Stimulated activated CD8-positive, alpha-beta memory T cell treated with anti-CD3 and anti-CD28 coated beads, Interleukin-15, amount 100 ng/mL, for 1 hour (primary cell): ENCODE measurements around the gene ASF1B.

ENCODE experiments used
- DNase-seq: peaks from one replicate; pipeline ENCODE4 v3.0.0-alpha.2; 2020; ENCODE audit warnings: low read depth

Gene ASF1B

DNA sequence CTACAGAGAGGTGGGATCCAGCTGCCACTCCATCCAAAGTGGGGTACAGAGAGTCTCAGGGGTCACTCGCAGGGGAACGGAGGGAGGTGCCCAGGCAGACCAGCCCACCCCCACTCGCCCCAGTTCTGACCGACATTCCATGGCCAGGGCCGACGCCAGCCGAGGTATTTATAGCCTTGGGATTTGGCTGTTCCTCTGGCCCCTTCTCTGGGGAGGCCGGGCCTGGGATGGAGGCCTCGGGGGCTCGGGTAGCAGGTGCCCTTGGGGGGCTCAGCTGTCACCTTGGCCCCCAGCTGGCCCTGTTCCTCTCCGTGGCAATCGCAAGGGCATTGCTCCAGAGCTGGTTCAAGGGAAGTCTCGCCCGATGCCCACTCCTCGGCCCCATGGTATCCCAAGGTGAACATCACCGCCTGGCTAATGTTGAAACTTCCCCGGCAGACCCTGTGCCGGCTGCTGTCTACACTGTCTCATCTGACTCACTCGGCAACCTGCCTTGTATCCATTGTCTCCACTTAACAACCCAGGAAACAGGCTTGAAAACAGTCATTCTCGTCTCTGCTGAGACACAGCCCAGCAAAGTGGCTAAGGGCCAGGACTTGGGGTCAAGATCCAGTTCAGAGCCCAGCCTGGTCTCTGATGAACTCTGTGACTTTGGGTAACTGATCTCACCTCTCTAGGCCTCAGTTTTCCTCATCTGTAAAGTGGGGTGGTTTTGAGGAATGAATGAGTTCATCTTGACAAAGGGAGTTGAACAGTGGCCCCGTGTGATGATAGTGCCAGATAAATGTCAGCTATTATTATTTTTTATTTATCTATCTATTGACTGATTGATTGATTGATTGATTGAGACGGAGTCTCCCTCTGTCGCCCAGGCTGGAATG is 28.6 kb downstream of the ASF1B start:
- no peak for DNase-seq

DNA sequence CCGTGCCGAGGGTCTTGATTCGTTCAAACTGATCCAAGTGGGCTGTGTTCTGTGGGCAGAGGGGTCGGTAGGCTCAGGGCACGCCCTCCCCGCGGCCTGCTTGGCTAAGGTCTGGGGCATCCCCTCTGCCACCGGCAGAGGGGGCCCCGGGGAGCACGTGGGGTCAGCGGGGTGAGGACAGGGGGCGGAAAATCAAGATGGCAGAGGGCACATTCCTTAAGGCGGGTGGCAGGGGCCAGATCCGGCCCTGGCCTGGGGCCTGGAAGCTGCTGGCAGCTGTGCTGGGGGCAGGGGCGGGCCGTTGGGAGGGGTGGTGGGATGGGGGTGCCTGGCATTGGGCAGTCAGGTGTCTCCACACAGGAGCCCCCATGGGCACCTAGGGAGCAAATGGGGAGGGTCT is 29.5 kb downstream of the ASF1B start:
- no peak for DNase-seq

DNA sequence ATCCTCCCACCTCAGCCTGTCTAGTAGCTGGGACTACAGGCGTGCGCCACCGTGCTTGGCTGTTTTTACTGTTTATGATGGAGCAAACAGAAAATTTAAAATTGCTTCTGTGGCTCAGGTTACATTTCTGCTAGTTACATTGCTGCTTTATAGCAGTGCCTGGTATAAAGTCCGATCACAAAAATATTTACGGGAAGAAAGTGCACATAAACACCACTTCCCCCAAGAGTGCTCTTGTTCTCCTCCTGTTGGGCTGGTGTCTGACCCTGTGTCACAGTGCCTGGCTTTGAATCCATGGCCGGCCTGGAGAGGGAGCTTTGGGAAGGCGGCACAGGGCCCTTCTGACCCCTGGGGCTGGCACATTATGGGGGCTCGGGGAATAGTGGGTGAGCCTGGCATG is 30.7 kb downstream of the ASF1B start:
- no peak for DNase-seq

DNA sequence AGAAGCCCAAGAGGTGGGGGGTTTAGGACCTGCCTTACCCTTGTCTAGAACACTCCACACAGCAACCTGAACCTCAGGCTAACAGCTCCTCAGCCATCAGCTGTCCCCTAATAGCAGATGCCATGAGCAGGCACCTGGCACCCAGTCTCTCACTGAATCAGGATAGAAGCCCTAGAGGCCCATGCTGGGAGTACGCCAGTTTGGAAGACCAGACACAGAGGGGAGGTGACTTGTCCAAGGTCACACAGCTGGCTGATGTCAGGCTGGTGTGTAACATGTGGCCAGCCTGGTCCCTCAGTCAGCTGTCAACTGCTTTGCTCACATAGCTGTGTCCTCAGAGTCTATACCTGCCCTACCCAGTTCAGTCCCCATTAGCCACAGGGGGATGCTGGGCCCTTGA is 33.1 kb downstream of the ASF1B start:
- DNase-seq: no peak

DNA sequence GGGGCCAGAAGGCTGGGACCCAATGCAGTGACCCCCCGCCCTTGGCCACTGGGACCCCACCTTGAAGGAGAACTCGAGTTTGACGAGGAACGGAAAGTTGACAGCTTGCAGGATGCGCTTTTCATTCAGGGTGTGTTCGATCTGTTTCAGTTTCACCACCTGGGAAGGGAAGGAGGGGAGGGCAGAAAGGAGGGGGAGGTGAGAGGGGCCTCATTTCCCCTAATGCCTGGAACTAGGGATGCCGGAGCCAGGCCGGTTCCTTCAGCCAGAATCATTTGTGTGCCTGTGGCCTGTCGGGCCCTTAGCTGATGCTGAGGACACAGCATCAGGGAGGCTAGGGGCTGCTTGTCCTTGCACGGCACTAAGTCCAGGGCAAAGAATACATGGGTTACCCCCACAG is 33.6 kb downstream of the ASF1B start:
- no peak for DNase-seq

DNA sequence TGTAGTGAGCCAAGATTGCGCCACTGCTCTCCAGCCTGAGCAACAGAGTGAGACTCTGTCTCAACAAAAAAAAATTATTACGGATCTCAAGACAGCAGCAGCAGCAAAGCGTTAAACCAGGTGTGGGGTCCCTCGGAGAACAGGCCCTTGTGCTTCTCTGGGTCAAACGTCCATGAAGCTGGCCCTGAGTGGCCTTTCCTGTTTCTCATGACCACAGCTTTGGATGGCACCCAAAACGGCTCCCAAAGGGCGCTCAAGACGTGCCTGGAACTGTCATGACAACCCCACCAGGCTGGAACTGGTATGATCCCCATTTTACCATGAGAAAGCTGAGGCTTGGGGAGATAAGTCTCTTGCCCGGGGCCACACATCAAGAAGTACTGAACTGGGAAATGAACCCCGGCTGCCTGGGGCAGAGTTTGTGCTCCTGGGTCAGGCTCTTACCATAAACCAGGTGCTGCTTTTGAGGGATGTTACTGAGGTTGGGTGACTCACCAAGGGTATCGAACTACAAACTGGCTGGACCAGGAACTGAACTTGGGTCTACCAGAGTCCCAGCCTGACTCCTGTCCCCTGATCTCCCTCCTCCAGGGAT is 34.2 kb downstream of the ASF1B start:
- DNase-seq: no peak

DNA sequence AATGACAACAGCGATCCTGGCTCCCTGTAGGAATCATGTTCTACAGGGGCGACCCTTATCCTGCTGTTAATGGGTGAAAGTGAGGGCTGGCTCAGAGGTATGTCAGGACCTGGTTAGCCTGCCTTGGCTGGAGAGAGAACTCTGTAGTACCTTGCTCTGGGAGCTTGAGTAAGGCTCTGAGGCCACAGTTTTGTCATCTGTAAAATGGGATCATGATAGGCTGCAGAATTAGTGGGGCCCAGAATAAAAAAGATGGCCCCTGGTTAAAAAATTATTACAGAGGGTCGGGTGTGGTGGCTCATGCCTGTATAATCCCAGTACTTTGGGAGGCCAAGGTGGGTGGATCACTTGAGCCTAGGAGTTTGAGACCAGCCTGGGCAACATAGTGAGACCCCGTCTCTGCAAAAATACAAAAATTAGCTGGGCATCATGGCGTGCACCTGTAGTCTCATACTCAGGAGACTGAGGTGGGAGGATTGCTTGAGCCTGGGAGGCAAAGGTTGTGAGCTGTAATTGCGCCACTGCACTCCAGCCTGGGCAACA is 35.3 kb downstream of the ASF1B start:
- DNase-seq: no peak

DNA sequence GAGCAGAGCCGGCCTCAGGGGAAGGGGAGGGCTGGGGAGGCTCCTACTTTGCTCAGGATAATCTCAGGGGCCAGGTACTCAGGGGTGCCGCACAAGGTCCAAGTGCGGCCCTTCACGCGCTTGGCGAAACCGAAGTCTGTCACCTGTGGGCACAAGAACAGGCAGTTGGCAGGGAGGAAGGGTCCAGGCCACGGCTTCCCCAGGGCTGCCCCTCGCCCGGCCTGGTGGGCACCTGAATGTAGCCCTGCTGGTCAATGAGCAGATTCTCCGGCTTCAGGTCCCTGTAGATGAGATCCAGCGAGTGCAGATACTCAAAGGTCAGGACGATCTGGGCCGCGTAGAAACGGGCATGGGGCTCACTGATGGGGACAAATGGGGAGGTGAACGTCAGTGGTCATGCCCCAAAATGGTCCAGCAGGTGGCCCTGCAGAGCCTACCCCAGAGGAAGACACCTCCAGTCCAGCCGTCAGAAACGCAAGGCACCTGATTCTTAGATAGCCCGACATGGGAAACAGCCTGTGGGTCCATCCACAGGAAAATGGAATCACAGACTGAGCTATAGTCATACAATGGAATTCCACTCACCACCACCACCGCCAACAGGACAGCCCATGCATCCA is 38.7 kb downstream of the ASF1B start:
- no peak for DNase-seq

DNA sequence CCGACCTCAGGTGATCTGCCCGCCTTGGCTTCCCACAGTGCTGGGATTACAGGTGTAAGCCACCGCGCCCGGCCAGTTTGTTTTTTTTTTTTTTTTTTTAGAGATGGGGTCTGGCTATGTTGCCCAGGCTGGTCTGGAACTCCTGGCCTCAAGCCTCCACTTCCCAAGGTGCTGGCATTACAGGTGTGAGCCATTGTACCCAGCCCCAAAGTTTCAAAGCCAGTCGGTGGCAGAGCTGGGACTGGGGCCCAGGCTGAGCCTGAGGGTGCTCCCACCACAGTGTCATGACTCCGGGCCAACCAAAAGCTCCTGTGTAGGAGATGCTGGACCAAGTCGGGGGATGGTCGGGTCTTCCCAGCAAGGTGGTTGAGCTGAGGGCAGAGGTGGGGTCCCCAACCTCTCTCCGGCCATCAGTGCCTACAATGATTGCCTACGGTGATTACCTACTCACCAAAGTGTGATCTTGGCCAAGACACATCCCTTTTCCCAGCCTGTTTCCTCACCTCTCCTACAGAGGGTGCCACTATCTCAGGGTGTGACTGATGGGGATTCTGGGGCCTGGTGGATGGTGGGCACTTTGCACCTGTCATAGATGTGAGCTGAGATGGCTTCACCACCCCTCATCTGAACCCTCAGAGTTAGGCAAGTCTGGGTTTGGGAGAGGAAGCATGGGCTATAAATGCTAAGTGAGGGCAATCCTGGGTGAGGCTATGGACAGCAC is 40.0 kb downstream of the ASF1B start:
- DNase-seq: no peak

DNA sequence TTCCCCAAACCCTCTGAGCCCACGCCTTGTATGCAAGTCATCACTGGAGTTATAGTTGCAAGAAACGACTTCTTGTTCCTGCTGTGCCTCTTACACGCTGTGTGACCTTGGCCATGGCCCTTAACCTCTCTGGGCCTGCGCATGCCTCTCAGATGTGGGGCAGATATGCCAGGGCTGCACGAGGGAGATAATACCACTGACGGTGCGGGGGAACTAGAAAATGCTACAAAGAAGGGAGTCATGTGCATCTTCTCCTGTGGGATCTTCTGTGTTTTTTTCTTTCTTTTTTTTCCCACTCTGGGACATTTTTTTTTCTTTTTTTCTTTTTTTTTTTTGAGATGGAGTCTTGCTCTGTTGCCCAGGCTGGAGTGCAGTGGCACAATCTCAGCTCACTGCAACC is 41.5 kb downstream of the ASF1B start:
- no peak for DNase-seq

DNA sequence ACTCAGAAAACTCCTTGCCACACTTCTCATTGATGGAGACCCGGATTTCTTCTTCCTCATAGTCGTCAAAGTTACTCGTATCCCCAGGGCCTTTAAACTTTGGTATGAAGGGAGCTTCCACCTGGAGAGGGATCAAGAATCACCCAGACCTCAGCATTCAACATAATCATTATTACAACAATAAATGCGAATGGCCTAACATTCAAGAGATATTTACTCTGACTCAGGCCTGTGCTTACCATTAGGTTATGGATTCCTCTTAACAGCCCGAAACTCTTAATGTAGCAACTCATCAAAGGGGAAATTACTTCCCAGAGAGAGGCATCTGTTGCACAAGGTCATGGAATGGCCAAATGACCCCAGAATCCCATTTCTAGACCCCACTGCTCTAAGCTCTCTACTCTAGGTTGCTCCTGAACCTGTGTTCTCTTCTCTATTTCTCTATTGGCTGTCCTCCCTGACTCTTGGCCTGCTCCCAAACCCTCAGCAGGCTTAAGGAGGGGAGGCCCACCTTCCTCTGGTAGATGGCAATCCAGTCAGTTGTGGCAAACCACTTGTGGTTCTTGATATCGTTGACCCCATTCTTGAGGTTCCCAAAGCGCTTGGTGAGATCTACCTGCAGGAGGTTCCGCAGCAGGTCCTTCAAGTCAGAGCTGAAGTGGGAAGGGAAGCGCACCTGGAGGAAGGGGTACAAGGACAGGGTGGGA is 43.1 kb downstream of the ASF1B start:
- DNase-seq: no peak

DNA sequence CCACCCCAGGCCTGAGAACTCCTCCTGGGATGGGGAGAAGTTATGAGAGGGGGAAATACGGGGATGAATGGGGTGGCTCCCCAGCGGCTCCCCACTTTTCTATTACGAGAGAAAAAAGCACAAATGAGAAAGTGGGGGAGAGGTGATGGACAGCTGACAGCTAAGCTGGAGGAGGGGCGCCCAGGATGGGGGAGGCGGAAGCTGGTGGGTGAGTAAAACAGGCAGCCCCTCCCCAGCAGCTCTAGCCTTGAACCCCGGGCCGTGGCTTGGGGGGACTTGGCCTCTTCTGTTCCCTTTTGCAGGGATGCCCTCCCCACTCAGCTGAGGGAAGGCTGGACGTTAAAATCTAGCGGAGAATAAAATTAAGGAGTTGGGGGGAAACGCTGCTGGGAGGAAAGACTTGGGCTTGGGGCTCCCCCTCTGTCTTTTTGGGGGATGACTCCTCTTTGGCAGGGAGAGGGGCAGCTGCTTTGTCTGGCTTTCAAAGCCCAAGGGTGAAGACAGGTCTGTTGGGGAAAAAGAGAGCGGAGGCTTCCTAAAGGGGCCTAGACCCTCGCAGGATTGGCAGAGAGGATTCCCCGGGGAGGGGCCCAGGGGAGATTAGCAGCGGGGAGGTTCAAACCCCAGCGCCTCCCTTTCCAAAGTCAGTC is 44.5 kb downstream of the ASF1B start:
- DNase-seq: no peak

DNA sequence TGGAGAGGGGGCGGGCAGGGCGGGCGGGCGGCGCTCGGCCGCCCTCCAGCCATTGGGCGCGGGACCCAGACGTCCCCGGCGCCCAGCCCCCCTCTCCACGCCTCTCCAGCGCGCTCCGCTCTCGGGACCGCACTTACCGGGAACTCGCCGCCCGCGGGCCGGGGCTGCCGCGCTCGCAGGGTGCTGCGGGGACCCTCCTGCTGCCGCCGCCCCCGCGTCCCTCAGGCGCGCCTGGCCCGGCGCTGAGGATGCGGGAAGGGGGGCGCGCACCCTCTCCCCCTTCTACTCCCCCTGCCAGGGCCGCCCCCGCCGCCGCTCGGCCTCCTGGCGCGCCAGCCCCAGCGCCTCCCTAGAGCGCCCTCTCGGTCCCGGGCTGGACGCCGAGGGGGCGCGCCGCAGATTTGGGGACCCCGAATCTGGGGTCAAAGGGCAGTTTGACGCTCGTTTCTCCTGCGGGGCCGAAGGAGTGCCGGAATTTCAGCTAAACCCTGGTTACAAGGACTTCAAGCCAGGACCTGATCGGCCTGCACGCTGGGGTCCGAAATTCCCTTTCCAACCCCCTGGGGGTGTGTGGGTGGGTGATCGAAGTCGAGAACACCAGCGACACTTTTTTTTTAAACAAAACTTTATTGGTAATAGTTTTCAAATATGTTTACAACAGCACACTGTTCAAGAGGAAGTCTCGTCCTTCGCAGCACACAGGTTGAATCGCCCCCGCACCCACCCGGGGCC is 45.1 kb downstream of the ASF1B start:
- no peak for DNase-seq

DNA sequence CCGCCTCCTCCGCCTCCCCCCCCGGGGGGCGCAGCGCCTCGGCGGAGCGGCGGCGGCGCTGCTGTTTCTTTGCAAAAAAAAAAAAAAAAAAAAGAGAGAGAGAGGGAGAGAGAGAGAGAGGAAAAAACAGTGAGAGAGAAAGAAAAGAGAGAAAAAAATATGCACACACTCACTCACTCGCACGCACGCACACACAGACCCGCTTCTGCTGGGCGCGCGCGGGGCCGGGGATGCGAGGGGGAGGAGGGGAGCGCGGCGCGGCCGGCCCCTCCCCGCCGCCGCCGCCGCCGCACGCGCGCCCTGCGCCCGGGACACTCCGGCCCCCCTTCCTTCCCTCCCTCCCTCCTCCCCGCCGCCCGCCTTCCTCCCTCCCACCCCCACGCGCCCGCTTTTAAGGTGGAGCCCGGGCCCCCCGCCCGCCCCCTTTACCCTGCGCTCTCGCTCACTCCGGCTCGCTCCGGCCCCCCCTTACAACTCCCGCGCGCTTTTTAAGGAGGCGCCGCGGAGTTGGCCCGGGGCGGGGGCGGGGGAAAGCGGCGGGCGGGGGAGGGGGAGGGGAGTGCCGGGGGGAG is 45.8 kb downstream of the ASF1B start, which contains the start of gene SAMD1:
Gene SAMD1, minus strand, starts transcription at position 243 of the 572 bp plus-strand sequence.
- peak; percentile 72 for DNase-seq

DNA sequence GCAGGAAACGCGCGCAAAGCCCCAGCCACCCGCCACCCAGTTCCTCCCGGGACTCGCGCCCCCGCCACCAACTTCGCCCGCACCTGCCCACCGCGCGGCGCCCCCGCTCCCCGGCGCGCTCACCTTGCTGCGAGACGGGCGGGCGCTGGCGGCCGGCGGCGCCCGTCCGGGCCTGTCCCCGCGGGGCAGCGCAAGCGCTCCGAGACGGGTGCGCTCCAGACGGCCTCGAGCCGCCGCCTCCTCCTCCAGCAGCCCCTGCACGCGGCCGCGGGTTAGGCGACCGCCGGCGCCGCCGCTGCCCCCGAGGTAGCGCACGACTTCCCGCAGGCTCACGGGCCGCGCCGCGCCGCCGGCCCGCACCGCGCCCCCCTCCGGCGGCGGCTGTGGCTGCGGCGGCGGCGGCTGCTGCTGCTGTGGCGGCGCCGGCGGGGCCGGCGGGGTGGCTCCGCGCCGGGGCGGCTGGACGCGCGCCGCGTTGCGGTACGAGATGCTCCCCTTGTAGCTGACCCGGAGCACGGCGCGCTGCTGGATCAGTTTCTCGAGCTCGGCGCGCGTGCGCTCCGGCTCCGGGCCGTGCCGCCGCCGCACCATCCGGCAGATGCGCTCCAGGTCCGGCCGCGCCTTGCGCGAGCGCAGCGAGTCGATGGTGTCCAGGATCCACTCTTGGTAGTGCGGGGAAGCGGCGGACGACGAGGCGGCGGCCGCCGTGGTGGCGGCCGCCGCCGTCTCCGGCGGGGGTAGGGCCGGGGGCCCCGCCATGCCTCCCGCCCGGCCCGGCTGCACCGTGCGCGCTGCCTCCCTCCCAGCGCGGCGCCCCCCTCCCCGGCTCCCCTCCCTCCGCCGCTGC is 46.5 kb downstream of the ASF1B start:
- DNase-seq: no peak

DNA sequence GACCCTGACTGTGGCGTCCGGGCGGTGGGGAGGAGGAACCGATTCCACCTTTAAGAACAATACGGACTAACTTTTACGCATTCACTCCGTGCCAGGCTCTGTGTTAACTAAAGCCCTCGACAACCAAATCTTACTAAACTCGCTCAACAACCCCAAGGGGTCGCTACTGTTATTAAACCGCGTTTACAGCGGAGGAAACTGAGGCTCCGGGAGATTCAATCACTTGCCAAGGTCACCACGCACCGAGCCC is 47.1 kb downstream of the ASF1B start:
- DNase-seq: no peak

DNA sequence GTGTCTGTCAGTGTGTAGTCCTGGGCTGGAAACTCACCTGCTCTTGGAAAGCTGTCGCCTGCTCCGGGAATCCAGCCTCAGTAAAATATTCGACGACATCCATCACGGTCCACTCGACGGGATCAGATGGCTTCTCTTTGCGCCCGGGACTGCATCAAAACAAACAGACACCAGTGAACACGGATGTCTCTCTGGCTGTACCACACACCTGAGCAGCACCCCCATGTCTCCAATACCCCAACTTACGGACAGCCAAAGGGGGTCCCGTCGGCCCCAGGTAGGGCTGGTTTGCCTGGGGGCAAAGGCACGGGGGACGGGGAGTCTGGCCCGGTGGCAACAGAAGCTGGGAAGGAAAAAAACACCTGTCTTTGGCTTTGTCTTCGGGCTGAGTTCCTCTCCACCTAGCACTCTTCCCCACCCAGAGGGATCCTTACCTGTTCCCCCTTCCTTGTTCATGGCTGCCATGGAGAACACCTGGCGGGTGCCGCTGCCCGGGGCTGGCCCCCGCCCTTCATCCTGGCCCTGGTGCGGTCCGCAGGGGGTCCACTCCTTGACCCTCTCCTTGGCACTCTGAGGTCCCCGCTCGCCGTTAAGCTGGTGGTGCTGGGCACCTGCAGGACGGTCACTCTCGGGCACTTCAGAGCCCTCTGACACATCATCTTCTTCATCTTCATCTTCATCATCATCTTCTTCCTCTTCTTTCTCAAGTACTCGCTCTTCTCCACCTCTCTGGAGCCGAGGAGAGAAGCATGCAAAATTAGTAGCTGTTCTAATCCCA is 47.6 kb downstream of the ASF1B start:
- no peak for DNase-seq

DNA sequence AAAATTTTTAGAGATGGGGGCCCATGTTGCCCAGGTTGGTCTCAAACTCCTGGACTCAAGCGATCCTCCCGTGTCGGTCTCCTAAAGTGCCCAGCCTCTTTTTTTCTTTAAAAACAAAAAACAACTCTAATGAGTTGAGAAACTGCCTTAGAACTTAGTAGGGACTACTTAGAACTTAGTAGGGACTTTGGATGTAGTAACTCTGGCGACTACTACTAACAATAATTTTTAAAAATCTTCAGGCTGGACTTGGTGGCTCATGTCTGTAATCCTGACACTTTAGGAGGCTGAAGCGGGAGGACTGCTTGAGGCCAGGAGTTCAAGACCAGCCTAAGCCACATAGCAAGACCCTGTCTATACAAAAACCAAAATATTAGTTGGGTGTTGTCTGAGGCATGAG is 50.3 kb downstream of the ASF1B start:
- DNase-seq: no peak
